PC-9 (cell line): ENCODE measurements around the gene APOH. TPM values are rescaled to one million over a fixed set of nuclear protein-coding genes. Genes with fewer than 3 reads are reported as not detected.

Experiments
- BruUV-seq: library from RNA; stranded (reverse); fragments of 400-500 nt; replicated peaks from 2 replicates; lab custom pipeline; 2021; lab: Mats Ljungman, UMichigan
- CTCF ChIA-PET: fragments of 300-600 bp; sonication (Branson Sonifier 250); formaldehyde crosslinking; loops from one replicate; lab custom pipeline; 2022; ENCODE audit warnings: antibody characterized with exemption; lab: Charles Lee
- POLR2A ChIA-PET: fragments of 300-600 bp; sonication (Branson Sonifier 250); formaldehyde crosslinking; loops from one replicate; lab custom pipeline; 2022; ENCODE audit warnings: antibody characterized with exemption; ENCODE audit not compliant: unreplicated experiment; lab: Charles Lee
- DNase-seq, 2 experiments: peaks; one replicate each; pipeline versions ENCODE4 v3.0.0 to v3.0.0-alpha.2; 2015 to 2022; ENCODE audit warnings: mixed read lengths in 1 of 2
- H2AFZ ChIP-seq: fragments of 200-600 bp; sonication (generic); 2 replicates; pipeline ENCODE4 v1.8.1; 2017; ENCODE audit warnings: antibody characterized with exemption
- H3F3A ChIP-seq: fragments of 200-600 bp; sonication (generic); 2 replicates; pipeline ENCODE4 v1.8.1; 2017; ENCODE audit warnings: antibody characterized with exemption, mild to moderate bottlenecking, low read depth; ENCODE audit not compliant: insufficient read depth
- H3K27ac ChIP-seq: fragments of 200-600 bp; sonication (generic); 2 replicates; pipeline ENCODE4 v1.6.1; 2016; ENCODE audit warnings: mixed run types
- H3K27me3 ChIP-seq: fragments of 200-600 bp; sonication (generic); 2 replicates; pipeline ENCODE4 v1.6.1; 2016; ENCODE audit warnings: low read depth, mixed run types; ENCODE audit not compliant: insufficient read depth
- H3K36me3 ChIP-seq: fragments of 200-600 bp; sonication (generic); 2 replicates; pipeline ENCODE4 v1.6.1; 2016; ENCODE audit warnings: low read depth, mixed run types
- H3K4me1 ChIP-seq: fragments of 200-600 bp; sonication (generic); replicated peaks from 2 replicates; pipeline ENCODE4 v1.6.1; 2016; ENCODE audit warnings: mixed run types; ENCODE audit not compliant: insufficient read depth
- H3K4me2 ChIP-seq: fragments of 200-600 bp; sonication (generic); 2 replicates; pipeline ENCODE4 v1.6.1; 2017; ENCODE audit warnings: mixed run types
- H3K4me3 ChIP-seq: fragments of 200-600 bp; sonication (generic); 2 replicates; pipeline ENCODE4 v1.6.1; 2016; ENCODE audit warnings: mixed run types
- H3K79me2 ChIP-seq: fragments of 200-600 bp; sonication (generic); 2 replicates; pipeline ENCODE4 v1.6.1; 2017; ENCODE audit warnings: low read depth, mixed run types
- H3K9me2 ChIP-seq: fragments of 200-600 bp; sonication (generic); 2 replicates; pipeline ENCODE4 v1.8.1; 2017; ENCODE audit warnings: mild to moderate bottlenecking; ENCODE audit not compliant: insufficient read depth
- H3K9me3 ChIP-seq: fragments of 200-600 bp; sonication (generic); 2 replicates; pipeline ENCODE4 v1.8.1; 2016; ENCODE audit warnings: low read depth; ENCODE audit not compliant: insufficient read depth
- H4K20me1 ChIP-seq: fragments of 200-600 bp; sonication (generic); 2 replicates; pipeline ENCODE4 v1.8.1; 2017; ENCODE audit not compliant: insufficient read depth
- EZH2 ChIP-seq: fragments of 200-600 bp; sonication (generic); IDR thresholded peaks from 2 replicates; pipeline ENCODE4 v1.8.0; 2017; ENCODE audit warnings: antibody characterized with exemption, low read depth
- intact Hi-C: fragments of 100-400 bp; cut with micrococcal nuclease; formaldehyde crosslinking; loops from one replicate; pipeline ENCODE4 v1.10.0; 2022; ENCODE audit not compliant: unreplicated experiment
- total RNA-seq: library from RNA; stranded (reverse); gene quantifications from 2 replicates; pipeline ENCODE4 v1.2.3, GENCODE V29; 2021
- TF ChIP-seq, protein P1 (sequence below): fragments of 200-600 bp; sonication (generic); conservative IDR thresholded peaks from 2 replicates; pipeline ENCODE4 v1.6.1; 2017; ENCODE audit warnings: mixed run types, antibody characterized with exemption, mild to moderate bottlenecking, moderate library complexity

APOH gene
- total RNA-seq, 1 experiment from 2014 or later = not detected

DNA sequence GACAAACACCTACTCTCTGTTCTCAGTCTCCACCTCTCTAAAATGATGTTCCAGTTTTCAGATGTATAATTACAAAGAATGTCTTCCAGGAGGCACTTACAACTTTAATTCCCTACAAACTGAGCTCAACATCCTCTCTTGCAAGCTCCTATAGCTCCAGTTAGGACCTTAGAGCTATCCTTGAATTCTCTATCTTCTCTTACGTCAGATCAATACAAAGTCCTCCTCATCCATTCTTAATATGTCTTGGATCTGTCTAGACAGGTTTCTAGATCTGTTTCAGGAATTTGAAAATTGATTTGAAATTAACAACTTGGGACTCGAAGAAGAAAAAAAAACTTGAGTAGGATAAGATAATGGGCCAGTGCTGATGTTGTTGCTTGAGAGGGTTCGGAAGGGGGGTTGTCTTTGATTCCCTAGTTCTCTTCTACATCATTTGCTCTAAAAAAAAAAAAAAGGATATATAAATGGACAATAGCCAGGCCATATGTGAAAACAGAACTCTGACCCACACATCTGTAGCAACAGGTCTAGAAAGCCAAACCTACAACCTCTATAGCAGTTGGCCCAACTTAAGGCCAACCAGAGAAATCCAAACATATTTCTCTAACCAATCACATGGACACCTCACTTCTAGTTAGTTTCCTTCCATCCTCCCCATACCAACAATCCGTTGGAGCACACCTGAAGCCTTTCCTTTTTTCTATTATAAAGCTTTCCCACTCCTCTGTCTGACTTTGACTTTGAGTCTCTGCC lies 746 bp upstream of the APOH start:
- Histone ChIP-seq H3K9me3 (no peaks in the 10 kb centered on the region), H3K4me2 (no peak overlapping the region), H3K27ac (no peak overlapping the region), H3K4me1 (no peaks in the 10 kb centered on the region), H3K27me3 (no peaks in the 10 kb centered on the region), H3F3A (no peaks in the 10 kb centered on the region), H3K4me3 (no peak overlapping the region), H2AFZ (no peak overlapping the region; the same call in 1 of the 2 replicates), H3K79me2 (no peaks in the 10 kb centered on the region), H4K20me1 (no peaks in the 10 kb centered on the region), H3K36me3 (no peaks in the 10 kb centered on the region), H3K9me2 (no peaks in the 10 kb centered on the region)
- TF ChIP-seq EZH2 = no peak
- TF ChIP-seq, protein P1, sequence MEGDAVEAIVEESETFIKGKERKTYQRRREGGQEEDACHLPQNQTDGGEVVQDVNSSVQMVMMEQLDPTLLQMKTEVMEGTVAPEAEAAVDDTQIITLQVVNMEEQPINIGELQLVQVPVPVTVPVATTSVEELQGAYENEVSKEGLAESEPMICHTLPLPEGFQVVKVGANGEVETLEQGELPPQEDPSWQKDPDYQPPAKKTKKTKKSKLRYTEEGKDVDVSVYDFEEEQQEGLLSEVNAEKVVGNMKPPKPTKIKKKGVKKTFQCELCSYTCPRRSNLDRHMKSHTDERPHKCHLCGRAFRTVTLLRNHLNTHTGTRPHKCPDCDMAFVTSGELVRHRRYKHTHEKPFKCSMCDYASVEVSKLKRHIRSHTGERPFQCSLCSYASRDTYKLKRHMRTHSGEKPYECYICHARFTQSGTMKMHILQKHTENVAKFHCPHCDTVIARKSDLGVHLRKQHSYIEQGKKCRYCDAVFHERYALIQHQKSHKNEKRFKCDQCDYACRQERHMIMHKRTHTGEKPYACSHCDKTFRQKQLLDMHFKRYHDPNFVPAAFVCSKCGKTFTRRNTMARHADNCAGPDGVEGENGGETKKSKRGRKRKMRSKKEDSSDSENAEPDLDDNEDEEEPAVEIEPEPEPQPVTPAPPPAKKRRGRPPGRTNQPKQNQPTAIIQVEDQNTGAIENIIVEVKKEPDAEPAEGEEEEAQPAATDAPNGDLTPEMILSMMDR = no peak
- BruUV-seq = no TSS peak
- CTCF ChIA-PET = no interaction called here
- POLR2A ChIA-PET = no interaction called here
- no peak for DNase-seq
- intact Hi-C loops = no loop called here

DNA sequence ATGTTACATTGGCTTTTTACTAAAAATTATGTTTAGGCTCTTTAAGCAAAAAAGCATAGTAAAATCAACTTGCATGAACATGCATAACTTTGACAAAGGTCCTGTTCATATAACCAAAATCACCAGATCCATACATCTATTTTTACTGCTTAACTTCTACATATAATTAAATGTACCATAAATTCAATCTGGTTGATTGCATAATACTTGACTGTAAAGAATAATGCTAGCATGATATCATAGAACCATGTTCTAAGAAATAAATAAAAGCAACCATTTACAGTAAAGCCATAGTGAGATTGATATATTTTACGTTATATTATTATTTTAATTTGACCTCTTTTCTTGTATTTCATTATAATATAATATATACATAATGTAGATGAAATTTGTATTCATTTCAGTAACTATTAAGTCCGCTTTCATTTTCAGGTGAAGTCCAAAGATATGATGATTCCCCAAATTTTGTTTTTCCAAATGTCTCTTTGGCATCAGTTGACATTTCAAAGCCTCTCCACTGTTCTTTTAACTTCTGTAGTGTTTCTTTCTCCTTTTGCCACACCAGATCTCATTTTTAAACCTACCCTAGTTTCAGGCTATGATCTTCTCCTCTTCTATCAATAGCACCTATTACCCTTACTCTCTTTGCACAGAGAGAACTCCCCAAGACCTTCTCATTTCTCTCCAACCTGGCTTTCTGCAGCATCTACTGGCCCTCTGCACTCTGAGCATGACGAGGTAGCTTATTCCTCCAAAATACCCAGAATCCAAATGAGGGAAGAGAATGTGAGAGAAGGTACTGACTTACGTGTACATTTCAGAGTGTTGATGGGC lies 1.8 kb downstream of the APOH start:
- no peak for TF ChIP-seq EZH2
- TF ChIP-seq, protein P1 = no peak
- Histone ChIP-seq H3K27ac (no peak overlapping the region), H2AFZ (no peak overlapping the region), H3K4me1 (no peaks in the 10 kb centered on the region), H3K4me2 (no peak overlapping the region), H3K4me3 (no peak overlapping the region), H3K79me2 (no peaks in the 10 kb centered on the region), H3F3A (no peaks in the 10 kb centered on the region), H4K20me1 (no peaks in the 10 kb centered on the region), H3K9me2 (no peaks in the 10 kb centered on the region), H3K9me3 (no peaks in the 10 kb centered on the region), H3K27me3 (no peaks in the 10 kb centered on the region), H3K36me3 (no peaks in the 10 kb centered on the region)
- BruUV-seq = no TSS peak
- POLR2A ChIA-PET = no interaction called here
- DNase-seq = no peak
- intact Hi-C loops = no loop called here
- CTCF ChIA-PET = no interaction called here

DNA sequence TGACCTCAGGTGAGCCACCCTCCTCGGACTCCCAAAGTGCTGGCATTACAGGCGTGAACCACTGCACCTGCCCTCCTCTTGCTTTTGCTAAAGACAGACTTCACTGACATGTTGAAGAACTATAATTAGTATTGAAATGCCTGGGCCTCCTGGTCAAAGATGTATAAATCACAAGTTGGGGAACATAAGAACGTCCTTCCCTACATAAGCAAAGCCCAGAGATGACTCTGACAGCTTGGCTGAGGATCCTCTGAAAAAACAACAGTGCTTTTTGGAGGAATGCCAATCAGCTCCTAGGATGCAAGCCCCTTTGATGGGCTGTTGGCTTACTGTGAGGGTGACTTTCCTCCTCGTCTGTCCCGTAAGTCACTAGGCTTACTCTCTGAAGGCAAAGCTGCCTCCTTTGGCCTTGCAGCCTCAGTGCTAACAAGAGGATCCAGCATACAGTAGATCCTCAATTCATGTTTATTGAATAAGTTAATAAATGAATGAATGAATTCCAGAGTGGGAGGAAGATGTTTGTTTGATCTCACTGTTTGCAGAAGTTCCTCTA lies 6.3 kb downstream of the APOH start:
- H3K4me1 ChIP-seq = no peaks in the 10 kb centered on the region
- no TSS peak for BruUV-seq
- H3K9me2 ChIP-seq = no peaks in the 10 kb centered on the region
- H3K27ac ChIP-seq = no peak overlapping the region
- DNase-seq = no peak
- no peaks in the 10 kb centered on the region for H3K36me3 ChIP-seq
- TF ChIP-seq, protein P1 = no peak
- no peak for TF ChIP-seq EZH2
- H2AFZ ChIP-seq = no peak overlapping the region
- H3F3A ChIP-seq = no peaks in the 10 kb centered on the region
- H3K4me3 ChIP-seq = no peak overlapping the region
- ChIA-PET CTCF (no interaction called here), POLR2A (no interaction called here)
- no peaks in the 10 kb centered on the region for H4K20me1 ChIP-seq
- H3K9me3 ChIP-seq = no peaks in the 10 kb centered on the region
- no peak overlapping the region for H3K4me2 ChIP-seq
- intact Hi-C loops = no loop called here
- no peaks in the 10 kb centered on the region for H3K79me2 ChIP-seq
- no peaks in the 10 kb centered on the region for H3K27me3 ChIP-seq
